DMS79 (cell line): Measurements from ENCODE around the gene GUCA2A.

ENCODE experiments used
- DNase-seq: peaks from one replicate; lab custom pipeline; 2025; lab: John Stamatoyannopoulos, UW

Gene GUCA2A

DNA sequence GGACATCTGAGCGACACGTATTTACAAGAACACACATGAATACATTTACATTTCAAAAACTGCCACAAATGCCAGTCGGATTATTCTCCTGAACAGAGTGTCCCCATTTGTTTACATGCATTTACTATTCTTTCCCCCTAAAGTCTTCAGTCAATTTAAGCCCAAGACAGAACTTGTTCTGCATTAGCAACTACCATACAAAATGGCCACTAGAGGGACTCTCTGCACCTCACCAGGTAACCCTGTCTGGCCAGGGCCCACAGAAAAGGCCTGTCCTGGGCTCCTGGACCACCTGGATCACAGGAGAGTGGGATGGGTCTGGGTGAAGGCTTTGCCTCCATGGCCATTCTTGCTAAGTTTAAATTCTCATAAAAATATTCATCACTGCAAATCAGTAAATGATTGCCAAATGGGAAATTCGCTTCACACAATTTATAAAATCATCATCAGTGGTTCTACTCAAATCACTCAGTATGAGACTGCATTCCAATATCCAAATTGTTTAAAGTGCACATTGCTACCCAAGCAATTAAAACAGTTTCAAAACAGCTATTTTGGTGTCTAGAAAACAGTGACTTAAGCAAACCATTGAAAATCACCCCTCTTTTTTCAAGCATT lies 12.5 kb upstream of the GUCA2A start:
- no peak for DNase-seq

DNA sequence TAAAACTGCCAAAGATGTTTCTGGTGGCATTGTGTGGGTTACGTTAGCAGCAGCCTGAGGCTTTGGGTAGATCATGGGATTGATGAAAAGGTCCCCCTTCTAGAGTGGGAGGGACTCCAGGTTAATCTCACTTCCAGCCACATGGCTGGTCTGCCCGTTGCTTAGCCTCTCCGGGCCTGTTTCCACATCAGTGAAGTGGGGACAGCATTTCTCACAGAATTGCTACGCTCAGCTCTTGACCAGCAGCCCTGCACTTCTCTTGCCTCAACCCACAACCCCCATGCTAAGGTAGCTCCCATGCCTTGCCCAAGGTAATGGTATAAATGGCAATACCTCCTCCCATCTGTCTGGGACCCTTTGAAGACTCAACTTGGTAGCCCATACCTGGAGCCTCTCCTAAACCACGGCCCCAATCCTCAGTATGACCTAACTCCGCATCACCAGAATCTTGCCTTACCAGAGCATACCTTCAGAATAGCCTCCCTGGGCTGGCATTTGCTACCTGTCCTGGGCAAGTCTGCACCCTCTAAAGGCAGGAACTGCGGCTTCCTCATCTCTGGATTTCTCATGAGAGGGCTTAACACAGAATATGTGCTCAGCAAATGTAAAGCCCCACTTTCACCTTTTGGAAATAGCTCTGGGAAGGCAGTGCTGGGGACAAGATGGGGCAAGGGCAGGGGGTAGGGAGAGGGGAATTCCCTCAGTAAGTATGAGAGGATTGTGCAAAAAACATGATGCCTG lies 10.9 kb upstream of the GUCA2A start:
- DNase-seq = no peak

DNA sequence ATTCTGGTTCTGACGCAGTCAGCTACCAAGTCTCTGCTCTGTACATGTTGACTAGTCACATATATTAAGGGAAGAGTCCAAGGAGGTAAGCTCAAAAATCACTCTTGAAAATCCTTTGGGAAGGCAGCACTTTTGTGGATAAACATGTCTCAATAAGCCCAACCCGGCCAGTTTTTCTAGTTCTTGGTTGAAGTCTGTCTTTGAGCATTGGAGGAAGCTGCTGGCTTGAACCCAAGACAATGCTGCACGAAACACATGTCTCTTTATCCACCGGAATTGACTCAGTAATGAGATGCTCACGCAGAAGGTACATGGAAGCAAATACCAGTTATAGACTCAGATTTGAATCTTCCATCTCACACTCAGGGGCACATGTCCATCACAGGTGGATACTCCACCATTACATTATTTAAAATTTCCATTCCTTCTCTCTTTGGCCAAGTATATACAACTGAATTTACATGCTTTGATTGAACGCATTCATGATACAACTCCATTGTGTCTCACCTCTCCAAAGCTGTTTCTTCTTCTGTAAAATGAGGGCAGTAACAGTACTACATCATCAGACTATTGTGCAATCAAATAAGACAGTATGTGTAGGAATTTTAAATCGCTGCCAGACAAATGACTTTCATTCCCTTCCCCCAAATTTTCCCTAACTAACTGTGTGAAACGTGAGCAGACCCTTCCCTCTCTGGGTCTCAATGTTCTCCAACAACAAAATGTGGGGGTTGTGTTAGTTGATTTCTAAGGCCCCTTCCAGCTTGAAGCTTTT lies 9.6 kb upstream of the GUCA2A start:
- DNase-seq = no peak

DNA sequence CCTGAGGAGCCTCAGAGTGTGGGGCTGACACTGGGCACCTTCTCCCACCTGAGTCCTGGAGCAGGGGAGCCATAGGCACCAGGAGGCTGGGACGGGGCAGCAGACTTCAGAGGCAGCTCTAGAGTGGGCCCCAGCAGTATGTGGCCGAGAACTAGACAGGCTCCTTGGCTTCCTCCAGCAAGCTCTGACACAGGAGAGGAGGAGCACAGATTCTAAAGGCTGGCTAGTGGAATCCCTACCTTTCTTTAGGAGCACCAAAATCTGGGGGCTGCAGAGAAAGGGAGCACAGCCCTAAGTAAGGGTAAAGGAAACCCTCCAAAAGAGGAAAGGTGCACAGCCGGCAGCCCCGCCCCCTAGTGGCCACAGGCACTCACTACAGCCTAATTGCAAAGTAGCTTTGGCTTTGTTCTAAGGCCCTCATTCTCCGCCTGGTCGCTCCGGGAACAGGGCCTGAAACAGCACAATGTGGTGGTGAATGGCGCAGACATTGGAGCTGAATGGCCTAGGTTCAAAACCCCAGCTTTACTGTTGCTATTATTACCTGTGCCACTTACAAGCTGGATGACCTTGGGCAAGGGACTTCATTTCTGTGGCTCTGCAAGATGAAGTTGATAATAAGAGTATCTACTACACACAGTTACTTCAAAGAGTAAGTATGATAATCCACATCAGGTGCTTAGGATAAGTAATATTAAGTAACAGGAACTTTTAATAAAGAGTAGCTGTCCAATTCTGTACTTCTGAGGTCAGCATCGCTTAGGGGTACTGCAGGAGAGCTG lies 8.8 kb upstream of the GUCA2A start:
- no peak for DNase-seq

DNA sequence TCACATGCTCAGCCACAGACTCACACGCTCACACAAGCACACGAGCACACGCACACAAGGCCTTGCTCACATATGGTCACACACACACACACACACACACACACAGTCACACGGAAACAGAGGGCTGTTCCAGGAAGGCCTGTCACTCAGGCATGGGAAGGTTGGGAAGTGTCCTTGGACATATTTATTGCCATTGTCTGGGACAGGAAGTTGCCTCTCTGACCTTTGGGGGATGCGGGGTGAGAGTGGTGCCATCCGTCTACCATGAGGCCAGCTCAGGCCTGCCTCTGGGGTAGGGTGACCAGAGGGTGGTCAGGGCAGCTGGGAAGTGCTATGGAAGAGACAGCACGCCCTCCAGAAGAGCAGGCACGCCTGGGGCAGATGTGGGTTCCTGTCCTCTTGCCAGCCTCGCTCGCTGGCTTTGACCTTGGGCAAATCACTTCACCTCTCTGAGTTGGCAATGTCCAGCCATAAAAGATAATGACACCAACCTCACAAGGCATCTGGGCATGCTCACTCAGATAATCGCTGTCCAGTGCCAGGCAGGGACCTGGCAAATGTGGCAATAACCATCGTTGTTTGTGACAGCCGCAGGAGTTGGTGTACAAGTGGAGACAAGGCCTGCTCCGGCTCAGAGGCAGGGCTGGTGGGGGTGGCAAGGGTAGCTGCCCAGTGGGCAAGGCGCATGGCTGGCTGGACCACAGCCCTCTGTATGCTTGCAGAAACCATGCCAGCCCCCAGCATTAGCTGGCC lies 8.0 kb upstream of the GUCA2A start:
- DNase-seq = no peak

- DNase-seq = no peak
Measured at GRCh38 chr1:42171679-42172266, 7.2 kb upstream of the GUCA2A start.

GRCh38 chr1:42170779-42171621 lies 6.5 kb upstream of the GUCA2A start:
- DNase-seq = peak; percentile 37

GRCh38 chr1:42168763-42169162 lies 4.2 kb upstream of the GUCA2A start:
- DNase-seq = no peak

DNA sequence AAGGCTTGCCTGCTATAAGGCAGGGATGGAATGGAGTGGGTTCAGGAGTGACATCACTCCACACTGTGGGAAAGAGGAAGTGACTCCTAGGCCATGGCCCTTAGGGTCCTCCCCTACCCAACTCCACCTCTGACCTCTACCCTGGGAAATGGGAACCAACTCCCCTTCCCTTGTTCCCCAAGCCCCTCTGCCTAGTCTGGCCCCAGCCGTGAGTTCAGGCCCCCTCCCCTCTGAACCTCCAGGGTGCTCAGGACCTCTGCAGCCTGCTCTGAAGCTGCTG lies 3.8 kb upstream of the GUCA2A start:
- no peak for DNase-seq

- DNase-seq = no peak
Measured at GRCh38 chr1:42167611-42168390, 3.3 kb upstream of the GUCA2A start.

GRCh38 chr1:42165511-42166210 lies 1.1 kb upstream of the GUCA2A start:
- DNase-seq = peak; percentile 85

DNA sequence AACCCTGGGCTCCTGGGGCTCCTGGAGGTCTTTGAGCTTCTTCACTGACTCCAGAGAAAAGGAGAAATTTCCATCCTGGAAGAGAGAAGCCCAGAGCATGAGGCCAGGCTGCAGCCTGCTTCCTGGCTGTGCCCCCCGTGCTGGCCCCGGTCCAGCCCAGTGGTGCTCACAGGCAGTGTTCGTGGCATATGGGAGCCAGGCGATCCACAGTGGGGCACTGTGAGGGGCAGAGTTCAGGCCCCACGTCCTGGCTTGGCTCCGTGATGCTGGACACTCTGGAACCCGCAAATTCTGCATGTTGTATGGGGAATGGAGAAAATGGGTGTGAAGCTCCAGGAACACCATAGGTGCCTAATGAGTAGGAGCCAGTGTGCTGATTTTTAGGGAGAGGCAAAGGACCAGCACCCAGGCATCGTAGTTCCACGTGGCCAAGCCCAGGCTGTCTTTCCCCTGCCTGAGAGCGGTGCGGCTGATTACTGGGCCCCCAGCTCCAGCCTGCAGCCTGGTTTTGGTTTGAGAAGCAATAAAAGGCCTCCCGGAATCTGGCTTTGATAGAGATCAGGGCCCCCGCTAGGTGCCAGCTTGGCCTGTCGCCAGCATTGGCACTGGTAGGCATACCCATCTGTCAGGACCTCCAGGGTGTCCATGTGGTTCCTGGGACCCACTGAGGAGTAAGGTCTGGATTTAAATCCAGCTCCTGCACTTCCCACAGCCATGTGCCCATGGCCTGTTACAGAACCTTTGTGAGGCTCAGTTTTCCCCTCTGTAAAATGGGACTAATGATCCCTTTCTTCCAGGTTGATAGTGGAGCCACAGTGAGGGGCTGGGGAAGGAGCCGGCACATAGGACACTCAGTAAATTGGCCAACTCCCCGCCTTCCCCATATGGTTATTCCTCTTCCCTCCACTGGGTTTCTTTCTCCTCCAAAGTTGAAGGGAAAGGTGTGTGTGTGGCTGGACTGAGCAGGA lies 725 bp downstream of the GUCA2A start:
- no peak for DNase-seq

GRCh38 chr1:42163114-42163513 lies 1.4 kb downstream of the GUCA2A start:
- DNase-seq = no peak

- no peak for DNase-seq
Measured at GRCh38 chr1:42162181-42162580, 2.4 kb downstream of the GUCA2A start.

- no peak for DNase-seq
Measured at GRCh38 chr1:42158189-42158588, 6.4 kb downstream of the GUCA2A start.

GRCh38 chr1:42157667-42158066 lies 6.9 kb downstream of the GUCA2A start:
- DNase-seq = no peak

DNA sequence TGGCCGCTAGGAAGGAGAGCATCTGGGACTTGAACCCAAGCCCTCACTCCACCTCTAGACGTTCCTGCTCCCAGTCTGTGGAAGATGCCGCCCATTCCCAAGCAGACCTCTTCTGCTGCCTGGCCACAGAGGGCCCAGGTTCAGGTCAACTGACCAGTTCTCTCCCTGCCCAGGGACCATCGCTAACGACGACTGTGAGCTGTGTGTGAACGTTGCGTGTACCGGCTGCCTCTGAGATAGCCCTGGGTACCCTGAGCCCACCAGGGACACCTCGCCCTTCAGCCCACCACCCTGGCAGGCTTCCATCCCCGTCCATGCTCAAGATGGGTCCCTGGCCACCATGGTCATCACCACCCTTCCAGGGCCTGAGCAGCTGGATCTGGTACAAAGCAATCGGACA lies 9.2 kb downstream of the GUCA2A start:
- no peak for DNase-seq

GRCh38 chr1:42154685-42155084 lies 9.9 kb downstream of the GUCA2A start:
- no peak for DNase-seq
